ENCODE data around the gene SFT2D3.
A peak's percentile ranks its signal among the peaks of the same experiment; 100 is the strongest.

SFT2D3 gene

DNA sequence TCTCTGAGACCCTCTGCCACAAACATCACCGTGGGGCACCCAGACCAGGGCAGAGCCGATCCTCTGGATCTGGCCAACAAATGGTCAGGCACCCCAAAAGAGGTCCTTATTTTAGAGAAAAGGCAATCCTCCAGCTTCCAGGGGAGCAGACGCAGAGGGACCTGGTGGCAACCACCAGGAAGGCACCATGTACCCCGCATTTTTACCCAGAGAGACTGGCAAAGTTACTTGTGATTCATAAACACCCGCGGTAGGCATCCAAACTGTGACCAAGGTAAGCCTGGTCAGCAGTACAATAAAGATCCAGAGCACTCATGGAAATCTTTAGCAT is 36.4 kb upstream of the SFT2D3 start:
- no peak for DNase-seq

DNA sequence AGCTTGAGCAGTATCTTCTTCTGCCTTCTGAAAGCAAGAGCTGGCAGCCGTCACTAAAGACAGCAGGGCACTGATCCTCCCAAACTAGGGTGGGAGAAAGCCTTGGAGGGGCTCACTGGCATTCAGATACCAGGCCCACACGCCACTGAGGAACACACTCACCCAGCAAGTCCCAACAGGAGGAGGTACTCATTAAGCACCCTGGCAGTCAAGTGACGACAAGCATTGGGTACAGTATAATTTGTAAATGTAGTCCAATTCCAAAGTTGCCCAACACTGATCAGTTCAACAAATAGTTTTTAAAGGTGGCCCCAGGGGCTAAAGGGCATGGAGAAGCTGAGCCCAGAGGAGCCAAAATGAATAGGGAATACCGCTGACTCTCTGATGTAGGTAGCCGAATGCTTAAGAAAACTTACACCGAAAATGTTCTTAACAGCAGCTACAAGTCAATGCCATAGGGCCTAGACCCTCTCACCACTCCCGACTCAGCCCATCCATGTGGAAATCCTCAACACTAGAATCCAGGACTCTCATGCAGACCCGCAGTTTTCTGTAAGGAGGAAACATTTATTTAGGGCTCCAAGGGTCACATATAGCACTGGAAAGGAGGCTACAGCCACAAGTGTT is 35.9 kb upstream of the SFT2D3 start:
- no peak for DNase-seq

DNA sequence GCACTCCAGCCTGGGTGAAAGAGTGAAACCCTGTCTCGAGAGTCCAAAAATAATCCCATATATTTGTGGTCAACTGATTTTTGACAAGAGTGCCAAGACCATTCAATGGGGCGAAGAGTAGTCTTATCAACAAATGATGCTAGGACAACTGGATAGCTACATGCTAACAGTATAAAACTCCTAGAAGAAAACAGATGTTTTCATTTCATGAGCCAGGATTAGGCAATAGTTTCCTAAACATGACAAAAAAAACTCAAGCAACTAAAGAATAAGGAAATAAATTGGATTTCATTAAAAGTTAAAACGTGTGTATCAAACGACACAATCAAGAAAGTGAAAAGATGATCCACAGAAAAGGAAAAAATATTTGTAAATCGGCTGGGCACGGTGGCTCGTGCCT is 32.2 kb upstream of the SFT2D3 start:
- DNase-seq = no peak

DNA sequence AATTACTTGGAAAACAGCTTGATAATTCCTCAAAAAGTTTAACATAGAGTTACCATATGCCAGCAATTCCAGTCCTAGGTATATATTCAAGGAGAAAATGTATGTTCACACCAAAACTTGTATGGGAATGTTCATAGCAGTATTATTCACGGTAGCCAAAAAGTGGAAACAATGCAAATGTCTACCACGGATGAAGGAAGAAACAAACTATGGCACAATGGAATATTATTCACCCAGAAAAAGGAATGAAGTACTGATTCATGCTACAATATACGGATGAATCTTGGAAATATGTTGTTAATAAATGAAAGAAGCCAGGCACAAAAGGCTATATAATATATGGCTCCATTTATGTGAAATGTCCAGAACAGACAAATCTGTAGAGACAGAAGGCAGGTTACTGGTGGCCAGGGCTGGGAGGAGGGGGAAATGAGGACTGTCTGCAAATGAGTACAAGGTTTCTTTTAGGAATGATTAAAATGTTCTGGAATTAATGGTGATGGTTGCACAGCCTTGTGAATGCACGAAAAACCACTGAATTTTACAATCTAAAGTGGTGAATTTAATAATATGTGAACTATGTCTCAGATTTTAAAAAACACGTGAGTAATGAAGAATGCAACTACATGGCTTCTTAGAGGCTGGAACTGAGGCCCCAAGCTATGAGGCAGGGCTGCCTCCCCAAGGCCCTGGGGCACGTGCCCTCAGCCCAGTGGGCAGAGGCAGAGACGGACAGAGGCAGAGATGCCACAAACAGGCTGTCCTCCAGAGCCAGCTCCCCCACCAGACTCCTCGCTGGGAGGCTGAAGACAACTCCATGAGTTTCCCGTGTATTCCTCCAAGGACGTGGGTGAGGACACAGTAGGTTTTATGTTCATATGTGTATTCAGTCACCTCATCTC is 31.0 kb upstream of the SFT2D3 start:
- no peak for DNase-seq

DNA sequence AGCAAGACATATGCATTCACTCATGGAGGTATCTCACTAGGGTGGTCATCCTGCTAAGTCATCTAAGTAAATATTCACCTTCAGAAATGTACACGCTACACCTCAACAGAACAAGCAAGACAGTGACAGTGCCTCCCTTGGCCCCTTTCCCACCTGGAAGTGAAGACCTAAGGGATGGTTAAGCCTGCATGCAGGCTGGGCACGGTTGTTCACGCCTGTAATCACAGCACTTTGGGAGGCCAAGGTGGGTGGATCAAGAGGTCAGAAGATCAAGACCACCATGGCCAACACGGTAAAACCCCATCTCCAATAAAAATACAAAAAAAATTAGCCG is 30.4 kb upstream of the SFT2D3 start:
- no peak for DNase-seq

DNA sequence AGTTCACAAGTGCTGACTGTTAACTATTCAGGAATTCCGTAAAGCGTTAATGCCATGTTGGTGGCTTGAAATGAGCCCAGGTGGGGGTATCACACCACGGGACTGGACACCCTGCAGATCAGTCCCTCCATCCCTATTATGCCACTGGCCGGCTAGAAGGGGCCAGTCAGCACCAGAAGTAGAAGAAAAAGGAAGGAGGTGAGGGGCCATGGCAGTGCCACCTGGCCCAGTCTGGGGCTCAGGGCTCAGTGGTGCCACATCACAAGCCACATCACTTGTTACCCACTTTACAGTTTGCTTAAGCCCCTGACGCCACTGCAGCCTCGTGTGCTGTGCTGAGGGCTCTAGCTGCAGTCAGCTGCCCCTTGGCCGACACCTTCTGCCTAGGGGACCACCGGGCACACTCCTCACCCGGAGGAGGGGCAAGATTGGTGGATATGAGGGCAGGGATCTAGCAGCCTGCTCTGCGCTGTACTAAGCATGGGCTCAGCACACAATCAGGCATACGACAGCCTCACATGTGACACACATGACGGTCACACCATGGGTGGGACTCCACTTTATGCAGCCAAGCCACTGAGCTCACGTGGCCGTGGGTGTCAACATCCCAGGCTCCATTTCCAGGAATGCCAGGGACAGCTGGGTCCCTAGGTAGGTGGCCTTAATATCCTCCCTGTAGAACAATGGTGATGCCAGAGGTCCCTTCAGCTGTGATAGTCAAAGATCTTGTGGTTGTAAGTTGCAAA is 29.6 kb upstream of the SFT2D3 start:
- DNase-seq = no peak

DNA sequence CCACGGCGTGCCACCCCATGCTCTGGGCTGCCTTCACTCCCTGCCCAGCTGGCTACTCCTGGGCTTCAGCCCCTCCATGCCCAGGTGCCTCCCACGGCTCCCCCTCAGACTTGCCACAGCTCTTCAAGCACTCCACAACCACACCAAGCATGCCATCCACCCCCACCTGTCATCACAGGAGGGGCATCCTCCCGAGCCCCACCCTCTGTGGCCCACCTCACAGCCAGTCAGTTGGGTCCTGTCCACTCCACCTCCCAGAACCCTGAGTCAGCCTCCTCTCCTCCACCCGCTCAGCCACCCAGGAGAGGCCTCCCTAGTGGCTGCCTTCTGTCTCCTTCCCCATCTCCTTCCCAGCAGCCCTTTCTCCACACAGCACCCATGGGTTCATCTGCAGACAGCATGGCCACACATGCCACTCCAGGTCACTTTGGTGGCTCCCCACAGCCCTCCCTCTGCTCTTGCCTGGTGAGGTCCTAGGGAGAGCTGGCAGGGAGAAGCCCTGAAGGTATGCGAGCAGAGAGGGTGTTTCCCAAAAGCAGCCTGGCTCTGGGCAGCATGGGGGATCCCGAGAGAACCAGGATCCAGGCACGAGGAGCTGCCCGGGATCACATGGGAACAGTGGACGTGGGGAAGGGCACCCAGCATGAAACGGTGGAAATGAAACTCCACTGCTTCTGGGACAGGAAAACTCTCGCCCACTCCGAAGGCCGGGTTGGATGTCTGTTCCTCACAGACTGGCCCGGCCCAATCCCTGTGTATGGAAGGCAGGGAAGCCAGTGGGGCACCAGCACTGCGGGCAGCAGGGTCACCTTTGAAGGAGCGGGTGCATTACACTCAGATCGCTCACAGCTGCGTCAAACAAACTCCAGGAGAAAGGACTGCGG is 28.7 kb upstream of the SFT2D3 start:
- DNase-seq = no peak

DNA sequence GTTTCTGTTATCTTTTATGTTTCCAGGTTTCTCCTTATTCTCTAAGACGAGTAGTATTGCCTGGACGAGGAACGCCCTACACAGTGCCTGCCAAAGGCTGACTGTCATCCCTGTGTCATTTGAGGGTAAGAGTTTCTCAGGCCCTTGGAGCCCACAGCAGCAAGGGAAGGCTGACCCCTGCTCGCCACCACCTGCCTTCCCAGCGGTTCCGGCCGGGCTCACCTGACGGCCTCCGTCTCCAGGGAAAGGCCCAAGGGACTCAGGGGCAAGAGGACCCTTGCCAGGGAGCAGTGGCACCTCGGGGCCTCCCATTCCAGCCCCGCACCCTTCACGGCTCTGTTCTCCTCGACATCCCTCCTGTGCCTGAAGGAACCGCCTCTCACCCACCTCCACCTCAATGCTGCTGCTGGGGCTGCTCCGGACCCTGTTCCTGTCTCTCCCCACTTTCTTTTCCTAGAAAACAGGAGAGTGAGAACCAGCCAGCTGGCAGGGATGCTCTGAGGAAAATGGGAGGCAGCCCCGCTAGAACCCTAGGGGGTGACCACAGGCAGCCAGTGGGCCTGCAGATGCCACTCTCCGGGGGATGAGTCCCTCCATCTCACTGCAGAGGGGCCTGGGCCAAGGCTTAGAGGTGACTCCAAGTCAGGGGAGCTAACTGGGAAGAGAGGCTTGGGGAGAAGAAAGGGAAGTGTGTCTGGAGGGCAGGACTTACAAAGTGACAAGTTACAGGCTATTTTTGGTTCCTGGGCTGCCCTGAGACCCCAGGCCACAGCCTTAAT is 27.8 kb upstream of the SFT2D3 start:
- DNase-seq = no peak

DNA sequence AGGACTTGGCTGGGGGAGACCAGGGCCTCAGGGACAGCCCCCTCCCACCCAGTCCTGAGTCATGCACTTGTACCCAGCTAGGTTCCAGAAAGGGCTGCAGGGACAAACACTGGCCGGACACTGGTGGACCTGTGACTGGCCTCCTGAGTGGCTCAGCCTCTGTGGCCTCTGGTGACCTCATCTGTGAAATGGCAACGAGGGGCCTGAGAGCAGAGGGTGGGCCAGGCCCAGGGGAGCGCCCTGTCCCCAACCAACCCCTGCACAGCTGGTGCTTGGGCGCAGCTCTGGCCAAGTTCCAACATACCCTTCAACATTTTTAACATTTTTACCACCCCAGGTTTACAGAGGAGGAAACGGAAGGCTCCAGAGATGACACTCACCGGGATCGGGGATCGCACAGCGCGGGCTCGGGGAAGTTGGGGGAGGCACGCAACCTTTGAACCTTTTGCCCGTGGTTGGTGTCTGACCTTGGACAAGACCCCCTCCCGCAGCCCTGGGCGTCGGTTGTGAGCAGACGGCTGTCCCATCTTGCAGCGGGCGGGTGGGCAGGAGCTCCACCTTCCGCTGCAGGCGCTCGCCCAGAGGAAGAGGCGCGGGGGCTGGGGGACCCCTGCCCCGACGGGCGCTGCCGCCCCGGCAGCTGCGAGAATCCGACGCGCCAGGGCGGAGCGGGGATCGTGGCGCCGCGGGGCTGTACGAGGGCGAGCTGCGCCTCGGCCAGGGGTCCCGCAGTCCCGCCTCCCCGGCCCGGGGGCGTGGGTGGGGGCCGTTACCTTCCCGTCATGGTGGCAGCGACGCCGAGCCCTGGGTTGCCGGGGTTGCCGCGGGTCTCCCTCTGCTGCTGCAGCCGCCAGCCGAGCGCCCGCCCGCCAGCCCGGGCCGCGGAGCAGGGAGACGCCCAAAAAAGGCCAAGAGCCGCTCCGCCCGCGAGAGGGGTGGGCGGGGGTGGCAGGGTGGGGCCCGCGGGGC is 26.8 kb upstream of the SFT2D3 start:
- peak in 1 of 2 donors; percentile 42 for DNase-seq

DNA sequence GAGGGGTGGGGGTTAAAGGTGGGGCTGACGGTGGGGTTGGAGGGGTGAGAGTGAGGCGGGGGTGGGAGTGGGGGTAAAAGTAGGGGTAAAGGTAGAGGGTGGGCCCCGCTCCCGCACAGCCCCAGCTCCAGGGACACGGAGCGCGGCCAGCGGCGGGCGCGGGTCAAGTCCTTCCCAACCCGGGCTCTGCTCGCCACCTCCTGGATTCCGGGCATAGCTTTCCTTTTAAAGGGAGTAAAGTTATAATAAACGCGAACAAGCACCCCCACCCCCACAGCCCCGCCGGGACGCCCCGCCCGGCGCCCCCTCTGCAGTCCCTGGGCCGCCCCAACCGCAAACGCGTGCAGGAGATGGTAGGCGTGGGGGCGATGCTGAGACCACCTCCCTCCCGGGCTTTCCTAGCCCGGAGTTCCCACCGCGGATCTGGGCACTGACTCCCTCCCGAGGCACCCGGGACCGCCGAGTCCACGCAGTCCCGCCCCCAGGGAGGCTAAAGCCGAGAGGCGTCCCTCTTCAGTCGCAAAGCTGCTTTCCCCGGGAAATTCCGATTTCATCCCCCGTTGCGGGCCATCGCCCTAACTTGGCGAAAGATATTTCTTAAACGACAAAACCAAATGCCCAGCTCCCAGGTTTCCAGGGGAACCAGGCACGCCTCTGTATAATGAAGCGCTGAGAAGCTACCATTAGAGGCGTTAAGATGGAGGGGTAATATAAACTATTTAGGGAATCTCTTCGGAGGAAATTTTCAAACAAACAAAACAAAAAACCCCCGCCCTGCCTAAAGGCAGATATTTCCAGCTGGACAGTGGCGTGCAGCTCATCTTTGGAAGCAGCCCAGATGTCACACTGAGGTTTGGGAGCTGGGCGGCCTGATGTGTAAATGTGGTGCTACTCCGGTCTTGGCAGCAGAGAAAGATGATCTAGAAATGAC is 25.7 kb upstream of the SFT2D3 start, which contains the start of gene LIMS2:
Gene LIMS2, minus strand, starts transcription at position 200 of the 931 bp plus-strand sequence. CDS start 506 bp downstream, outside the sequence.
- DNase-seq = peak in 1 of 2 donors; percentile 10

DNA sequence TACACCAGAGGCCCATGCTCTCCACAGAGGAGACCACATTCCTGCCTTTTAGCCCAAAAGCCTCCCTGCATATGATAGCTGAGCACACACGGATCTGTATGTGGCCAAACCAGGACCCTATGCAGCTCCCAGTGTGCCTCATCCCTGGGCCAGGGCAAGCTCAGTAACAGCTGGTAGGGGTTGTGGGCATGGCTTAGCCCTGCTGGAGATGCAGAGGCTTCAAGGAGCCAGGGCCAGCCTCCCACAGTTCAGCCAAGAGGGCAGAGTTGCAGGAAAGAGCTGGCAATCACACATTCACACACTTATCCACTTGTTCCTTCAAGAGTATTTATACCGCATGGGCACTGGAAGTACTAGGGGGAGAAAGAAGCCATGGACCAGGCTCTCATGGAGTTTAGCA is 24.4 kb upstream of the SFT2D3 start:
- DNase-seq = no peak

DNA sequence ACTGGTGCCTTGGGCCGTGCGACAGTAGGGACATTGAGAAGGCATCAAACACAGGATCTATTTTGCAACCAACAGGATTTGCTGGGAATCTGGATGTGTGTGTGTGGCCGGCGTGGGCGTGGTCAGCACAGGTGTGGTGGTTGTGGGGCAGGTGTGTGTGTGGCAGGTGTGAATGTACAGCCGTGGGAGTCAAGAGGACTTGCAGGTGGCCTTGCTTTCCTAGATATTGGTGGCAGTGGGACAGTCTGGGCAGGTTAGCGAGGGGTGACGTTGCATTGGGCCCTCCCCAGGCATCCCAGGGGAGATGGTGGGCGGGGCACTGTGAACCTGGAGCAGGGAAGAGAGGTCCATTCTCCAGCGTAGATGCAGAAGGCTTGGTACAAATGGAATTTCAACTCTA is 22.8 kb upstream of the SFT2D3 start:
- DNase-seq = no peak

DNA sequence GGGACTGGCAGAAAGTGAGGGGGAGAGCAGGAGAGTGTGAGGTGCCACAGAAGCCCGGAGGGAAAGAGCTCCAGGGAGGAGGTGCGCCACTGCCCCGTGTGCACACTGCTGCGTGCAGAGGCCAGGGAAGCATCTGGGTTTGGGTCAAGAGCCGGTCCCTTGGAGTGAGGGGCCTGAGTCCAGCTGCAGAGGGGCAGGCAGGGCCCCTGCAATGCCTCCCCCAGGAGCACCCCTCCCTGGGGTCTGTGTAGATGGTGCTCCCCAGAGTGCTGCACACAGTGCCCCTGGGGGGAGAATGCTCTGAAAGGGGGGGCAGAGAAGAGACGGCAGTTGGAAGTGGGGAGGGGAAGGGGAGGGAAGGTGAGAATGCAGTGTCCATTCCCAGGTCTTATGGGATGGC is 22.3 kb upstream of the SFT2D3 start:
- DNase-seq = no peak

DNA sequence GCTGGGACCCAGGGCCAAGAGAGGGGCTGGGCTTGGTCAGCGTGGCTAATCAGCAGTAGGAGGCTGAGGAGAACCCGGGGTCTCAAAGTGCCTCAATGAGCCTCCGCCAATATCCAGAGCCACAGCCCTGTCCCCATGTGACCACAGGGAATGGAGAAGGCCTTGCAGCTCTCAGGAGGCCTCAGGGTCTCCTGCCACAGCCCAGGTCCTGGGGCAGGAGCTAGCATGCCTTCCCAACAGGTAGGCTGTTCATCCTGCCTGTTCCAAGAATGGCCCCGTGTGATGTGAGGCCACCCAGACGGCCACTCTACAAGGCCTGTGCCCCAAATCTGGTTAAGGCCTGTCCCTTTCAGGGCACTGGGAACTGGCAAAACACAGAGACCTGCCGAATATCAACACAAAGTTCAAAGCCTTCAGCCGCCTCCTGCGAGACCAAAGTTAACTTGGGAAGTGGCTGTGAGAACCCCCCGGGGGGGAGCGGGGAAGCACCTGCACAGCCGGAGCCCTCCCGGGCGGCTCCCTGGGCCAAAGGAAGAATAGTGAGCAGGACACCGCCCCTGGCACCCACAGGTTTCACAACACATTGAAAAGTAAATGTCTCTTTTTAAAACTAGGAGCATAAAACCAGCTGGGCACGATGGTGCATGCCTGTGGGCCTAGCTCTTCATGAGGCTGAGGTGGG is 21.5 kb upstream of the SFT2D3 start:
- DNase-seq = no peak

DNA sequence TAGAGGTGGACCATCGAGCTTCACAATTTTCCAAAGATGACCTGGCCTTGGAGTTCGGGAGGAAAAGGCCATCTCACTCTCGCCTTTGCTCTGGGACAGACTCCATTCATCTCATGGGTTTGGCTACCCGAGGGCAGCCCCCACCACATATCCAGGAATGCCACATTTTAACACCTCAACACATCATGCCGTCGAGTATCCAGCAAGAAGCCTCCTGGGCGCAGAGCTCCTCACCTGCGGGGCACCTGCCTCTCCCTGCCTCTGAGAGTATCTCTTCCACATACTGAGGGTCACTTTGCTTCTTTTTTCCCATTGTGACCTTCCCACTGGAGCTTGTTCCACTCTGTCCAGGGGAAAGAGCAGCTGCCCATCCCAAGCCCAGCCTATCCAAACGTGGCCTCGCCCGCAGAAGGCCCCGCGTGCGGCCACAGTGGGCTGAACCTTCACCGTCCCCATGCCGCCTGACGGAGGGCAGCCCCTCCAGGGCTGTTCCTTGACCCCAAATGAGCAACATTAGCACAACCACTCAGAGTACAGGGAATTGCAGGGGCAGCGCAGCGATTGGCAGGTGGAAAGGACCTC is 20.5 kb upstream of the SFT2D3 start:
- DNase-seq = no peak

DNA sequence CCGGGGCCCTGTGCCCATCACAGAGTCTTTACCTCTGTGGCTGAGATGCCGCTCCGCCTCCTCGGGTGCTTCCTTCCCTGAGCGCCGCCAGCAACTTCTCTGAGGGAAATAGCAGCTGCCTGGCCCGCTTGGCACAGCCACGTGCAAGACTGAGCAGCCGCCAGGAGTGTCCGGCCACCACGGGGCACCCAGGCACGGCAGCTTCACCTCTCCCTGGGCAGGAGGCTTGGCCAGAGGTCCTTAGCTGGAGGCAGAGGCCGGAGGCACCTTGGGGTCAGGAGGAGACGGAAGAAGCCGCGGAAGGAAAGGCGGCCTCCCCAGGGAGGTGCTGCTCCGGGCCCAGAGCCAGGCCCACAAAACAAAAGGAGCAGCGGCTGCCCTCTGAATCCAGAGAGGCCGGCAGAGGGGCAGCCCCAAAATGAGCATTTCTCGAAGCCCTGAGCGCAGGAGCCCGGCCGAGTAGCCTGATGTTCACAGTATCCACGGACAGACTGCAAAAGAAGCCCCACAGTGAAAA is 20.0 kb upstream of the SFT2D3 start:
- no peak for DNase-seq

DNA sequence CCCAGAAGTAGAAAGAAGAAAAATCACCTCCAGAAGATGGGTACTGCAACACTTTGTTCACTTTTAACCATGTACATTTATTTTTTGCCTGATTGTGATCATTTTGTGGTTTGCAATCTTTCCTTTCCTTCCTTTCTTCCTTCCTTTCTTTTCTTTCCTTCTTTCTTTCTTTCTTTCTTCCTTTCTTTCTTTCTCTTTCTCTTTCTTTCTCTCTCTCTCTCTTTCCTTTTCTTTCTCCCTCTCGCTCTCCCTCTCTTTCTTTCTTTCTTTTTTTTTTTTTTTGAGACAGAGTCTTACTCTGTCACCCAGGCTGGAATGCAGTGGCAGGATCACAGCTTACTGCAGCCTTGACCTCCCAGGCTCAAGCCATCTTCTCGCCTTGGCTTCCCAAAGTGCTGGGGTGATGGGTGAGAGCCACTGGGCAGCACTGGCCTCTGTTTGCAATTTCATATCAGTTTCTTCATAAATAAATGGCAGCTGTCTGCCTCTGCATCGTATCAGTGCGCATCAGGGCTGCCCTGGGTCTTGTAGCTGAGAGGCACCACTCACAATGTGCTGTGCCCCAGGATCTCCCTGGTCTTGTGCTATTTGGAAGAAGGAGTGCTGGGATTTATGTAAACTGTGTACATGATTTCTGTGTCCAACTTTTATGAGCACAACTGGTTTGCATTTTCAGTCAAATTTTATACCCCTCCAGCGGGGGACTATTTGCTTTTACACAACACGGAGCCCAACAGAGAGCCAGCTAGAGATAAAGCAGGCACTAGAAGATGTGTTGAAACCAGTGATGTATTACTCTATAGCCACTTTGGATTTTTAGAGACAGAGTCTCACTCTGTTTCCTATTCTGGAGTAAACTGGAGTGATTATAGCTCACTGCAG is 19.1 kb upstream of the SFT2D3 start:
- no peak for DNase-seq
